HG03175 (cell line): ENCODE data around the gene HSPB2.
"Not testable (repeated sequence)": the region's sequence is repeated elsewhere in the genome, so short reads cannot be mapped to it uniquely, and the experiment has no call there.

ENCODE experiments used
- ATAC-seq: cut with Tn5 transposase; IDR thresholded peaks from one replicate; pipeline ENCODE4 v1.9.1; 2021; ENCODE audit warnings: mild to moderate bottlenecking, moderate library complexity; ENCODE audit not compliant: unreplicated experiment

The HSPB2 gene

DNA sequence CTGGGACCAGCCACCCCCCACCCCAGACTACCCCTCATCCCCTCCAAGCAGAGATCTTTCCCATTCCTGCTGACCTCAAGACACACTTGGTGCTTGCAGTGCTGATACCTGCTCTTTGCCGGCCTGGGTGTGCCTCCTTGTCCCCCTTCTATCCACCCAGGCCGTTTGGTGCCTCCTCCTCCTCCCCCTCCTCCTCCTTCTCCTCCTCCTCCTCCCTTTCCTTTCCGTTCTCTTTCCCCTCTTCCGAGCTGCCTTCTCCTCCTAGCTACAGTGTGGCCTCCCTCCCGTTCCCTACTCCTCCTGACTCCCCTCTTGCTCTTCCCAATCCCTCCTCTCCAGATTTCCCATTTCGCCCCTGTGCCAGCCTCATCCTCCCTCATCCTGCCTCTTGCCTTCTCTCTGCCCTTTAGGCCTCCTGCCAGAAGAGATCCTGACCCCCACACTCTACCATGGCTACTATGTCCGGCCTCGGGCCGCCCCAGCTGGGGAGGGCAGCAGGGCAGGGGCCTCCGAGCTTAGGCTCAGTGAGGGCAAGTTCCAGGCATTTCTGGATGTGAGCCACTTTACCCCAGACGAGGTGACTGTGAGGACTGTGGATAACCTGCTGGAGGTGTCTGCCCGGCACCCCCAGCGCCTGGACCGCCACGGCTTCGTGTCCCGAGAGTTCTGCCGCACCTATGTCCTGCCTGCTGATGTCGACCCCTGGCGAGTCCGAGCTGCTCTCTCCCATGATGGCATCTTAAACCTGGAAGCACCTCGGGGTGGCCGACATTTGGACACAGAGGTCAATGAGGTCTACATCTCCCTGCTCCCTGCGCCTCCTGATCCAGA, 712 bp downstream of the HSPB2 start:
- ATAC-seq: no peak

DNA sequence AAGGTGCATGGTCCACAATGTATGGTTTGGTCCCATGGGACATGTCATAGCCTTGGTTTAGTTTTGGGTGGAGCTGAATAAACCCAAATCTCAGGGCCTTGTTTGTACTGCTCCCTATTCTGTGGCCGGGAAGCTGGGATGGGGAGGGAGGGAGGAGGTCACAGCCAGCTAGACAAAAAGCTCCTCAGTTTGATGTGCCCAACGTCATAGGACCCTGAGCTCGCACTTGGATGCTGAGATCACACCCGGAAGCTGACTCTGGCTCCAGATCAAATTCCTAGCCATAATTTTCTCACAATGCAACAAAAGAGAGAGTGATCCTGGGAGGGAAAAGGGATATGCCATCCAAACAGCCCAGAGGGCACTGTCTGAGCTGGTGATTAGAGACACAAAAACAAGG, 1.5 kb downstream of the HSPB2 start:
- no peak for ATAC-seq

DNA sequence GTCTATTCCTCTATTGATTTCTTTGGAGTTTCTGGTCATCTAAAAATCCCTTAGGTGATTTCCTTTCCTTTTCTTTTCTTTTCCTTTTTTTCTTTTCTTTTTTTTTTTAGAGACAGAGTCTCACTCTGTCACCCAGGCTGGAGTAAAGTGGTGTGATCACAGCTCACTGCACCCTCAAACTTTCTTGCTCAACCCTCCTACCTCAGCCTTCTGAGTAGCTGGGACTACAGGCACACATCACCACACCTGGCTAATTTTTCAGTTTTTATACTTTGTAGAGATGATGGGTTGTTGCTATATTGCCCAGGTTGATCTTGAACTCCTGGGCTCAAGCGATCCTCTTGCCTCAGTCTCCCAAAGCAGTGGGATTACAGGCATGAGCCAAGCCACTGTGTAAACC, 4.2 kb downstream of the HSPB2 start:
- no peak for ATAC-seq

DNA sequence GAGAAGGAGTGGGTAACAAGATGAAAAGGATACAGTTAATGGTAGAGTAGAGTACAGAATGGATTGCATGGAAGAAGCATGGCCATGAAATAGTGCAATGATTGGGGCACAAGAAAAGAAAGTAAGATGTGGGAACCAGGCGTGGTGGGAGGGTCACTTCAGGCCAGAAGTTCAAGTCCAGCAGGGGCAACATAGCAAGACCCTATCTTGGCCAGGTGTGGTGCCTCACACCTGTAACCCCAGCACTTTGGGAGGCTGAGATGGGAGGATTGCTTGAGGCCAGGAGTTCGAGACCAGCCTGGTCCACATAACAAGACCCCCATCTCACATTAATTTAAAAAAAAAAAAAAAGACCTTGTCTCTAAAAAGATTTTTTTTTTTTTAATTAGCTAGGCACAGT, 4.8 kb downstream of the HSPB2 start:
- no peak for ATAC-seq

DNA sequence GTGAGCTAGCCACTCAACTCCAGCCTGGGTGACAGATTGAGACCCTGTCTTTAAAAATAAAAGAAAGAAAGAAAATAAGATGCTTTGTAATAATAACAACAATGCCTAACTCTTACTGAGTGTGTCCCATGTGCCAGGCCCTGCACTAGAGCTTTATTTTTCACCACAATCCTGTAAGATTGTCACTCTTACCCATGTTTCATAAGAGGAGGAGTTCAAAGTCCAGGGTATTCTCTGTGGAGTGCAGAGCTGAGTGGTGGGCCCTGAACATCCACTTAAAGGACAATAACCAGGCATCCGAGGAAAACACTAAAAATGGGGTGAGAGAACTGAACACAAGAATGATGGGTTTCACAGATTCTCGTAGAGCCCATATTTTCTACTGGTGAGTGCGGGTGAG, 5.3 kb downstream of the HSPB2 start:
- ATAC-seq: no peak

DNA sequence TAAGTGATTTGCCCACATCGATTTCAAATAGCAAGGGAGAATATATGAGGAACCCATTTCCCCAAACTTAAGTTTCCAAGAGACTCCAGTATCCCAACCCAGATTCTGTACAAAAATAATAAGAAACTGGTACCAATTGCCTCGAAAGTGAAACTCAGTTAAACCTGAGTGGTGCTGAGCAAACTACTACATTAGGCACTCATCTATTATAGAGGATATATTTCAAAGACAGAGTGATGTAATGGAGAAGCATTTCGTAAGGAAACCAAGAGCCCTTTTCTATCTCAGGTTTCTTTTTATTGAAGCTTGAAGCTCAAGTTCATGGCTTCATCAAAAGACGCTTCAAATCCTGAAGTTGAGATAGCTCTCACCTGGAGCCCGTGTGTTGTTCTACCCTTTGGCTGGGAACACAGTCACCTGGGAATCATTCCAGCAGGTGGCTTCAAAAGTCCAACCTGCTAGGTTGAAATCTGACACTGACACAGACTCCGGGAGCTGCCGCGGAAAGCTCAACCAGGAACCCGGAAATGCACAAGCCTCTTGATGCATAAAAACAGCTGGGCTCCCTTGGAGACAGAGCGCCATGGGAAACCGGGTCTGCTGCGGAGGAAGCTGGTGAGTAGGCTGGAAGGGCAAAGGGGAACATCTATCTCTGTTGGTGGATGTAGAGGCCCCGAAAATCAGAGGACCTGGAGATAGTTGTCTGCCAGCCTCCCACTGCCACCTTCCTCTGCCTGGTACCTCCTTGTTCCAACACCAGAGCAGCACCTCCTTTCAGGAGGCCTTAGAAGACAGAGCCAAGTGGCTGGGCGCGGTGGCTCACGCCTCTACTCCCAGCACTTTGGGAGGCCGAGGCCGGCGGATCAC, 6.1 kb downstream of the HSPB2 start, which contains the start of gene C11orf52:
Gene C11orf52, plus strand, starts transcription at position 524 of the 867 bp plus-strand sequence. Its CDS starts 60 bp downstream, at position 584.
- no peak for ATAC-seq

DNA sequence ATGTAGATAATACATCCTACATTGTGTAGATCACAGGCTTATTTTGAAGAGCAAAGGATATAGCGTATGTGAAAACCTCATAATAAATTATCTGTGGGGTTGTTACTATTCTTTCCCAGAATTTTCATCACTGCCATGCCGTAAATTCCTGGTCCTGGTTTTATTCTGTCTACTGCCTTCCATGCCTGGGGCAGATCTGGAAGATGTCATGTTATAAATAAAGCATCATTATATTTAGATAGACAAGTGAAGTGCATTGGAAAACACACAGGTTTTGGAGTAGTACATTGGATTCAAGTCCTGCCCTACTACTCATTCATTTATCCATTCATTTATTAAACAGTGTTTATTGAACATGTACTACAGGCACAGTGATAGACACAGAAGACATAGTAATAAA, 8.4 kb downstream of the HSPB2 start:
- ATAC-seq: no peak

DNA sequence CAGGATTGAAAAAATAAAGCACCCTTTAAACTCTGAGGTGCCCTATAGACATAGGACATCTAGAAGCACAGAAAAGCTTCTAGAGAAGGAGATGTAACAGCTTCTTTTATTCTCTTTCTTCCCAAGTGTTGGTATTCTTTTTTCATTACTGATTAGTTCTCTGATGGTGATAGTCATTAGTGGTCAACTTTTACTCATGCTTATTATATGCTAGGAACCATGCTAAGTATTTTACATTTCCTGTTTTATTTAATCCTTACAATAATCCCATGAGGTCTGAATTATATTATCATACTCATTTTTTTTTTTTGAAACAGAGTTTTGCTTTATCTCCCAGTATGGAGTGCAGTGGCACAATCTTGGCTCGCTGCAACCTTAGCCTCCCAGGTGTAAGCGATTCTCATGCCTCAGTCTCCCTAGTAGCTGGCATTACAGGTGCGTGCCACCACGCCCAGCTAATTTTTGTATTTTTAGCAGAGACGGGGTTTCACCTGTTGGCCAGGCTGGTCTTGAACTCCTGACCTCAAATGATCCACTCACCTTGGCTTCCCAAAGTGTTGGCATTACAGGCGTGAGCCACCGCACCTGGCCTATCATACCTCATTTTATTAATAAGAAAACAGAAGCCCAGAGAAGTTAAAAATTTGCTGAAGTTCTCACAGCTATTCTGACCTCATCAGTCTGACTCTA, 9.2 kb downstream of the HSPB2 start:
- no peak for ATAC-seq

DNA sequence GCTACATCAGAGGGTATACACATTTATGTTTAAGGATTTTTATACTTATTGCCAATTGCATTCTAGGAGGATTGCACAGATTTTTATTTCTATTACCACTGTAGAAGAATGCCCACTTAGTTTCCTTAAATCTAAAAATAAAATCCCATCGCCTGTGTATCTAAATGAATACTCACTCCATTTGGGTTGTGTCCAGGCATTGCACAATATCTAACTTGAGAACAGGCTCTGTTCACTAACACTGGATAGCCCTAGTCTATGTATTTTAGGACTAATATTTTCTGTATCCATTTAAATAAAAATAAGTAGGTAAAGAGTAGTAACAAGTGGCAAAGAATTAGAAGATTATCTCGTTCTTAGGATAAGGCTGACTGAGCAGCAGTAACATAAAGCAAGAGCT, 10.3 kb downstream of the HSPB2 start:
- no peak for ATAC-seq

DNA sequence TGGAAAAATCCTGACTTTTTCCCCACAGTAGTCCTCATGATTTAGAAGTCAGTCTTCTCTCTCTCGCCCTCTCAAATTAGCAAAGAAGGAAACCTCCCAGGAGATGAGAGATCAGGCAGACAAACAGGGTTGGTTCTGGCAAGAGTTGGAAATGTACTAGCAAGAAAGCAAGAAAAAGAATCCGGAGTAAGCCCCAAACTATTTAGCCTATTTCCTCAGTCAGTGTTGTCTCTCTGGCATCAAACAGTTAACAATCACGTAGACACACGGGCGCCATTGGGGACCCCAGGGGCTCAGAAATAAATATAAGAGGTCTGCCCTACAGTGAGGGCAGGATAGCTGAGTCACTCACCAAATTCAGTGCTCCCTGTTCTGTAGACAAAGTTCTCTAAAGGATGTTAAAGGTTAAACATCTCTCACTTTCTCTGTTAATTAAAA, 10.8 kb downstream of the HSPB2 start:
- no peak for ATAC-seq

DNA sequence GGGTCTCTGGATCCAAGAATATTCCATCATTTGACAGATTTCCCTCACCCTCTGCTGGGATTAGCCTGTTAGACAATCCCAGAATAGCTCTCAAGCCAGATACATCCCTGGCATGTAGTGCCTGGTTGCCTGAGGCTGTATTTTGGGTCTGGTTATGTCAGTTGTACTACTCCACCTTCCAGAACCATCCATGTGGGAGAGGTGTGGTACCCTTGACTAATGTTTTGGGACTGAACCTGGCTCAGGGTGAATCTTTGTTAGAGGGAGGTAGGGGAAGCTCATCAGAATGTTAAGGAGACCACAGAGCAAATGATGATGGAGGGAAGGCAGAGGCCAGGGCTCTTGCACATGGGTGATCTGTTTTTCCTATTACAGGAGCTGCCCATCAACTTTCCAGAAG, 11.4 kb downstream of the HSPB2 start:
- ATAC-seq: no peak

DNA sequence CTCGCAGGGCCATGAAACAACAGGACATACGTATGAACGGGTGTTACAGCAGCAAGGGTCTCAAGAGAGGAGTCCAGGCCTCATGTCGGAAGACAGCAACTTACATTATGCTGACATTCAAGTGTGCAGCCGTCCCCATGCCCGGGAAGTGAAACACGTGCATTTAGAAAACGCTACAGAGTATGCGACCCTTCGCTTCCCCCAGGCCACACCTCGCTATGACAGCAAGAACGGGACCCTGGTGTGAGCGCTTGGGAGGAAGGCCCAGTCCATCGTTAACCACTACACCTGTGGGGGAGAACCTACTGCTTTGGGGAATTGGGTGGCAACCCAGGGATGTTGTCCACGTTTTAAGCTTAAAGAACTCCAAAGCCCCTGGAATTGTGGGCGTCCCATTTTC, 13.4 kb downstream of the HSPB2 start:
- no peak for ATAC-seq

DNA sequence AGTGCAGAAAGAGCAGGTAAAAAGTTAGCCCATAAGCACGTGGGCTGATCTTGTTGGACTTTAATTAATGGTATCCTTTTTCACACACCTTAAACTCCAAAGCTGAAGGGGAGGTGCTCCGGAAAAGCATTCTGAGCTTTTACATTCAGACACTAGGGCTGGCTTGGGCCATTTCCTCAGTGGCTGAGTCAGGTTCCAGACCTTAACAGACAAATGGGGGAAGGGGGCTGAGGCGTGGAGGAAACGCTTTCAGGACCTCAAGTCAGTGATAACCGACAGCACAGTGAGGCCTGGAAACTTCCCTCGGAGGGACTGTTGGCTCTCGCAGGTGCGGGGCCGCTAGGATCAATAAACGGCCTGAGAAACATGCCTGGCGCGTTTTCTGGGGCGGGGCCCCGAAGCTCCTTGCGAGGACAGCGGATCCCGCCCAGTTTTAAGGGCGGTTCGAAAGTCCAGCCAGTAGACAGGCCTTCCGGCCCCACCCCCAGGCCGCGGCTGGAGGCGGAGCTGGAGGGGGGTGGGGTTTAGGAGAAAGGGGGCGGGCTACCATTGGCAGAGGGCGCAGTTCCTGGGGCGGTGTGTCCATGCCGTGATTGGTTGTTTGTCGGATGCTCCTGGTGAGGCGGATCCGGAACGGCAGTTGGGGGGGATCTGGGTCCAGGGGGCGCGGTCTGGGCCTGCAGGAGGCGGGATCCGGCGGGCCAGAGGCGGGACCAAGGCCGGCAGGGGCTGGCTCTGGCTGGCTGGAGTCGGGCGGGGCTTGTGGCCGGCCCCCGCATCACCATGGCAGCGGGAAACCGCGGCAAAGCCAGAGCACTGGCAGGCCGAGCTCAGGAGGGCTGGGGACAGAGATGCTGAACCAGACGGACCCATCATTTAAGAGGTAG, 14.2 kb downstream of the HSPB2 start:
- ATAC-seq: peak; percentile 92

DNA sequence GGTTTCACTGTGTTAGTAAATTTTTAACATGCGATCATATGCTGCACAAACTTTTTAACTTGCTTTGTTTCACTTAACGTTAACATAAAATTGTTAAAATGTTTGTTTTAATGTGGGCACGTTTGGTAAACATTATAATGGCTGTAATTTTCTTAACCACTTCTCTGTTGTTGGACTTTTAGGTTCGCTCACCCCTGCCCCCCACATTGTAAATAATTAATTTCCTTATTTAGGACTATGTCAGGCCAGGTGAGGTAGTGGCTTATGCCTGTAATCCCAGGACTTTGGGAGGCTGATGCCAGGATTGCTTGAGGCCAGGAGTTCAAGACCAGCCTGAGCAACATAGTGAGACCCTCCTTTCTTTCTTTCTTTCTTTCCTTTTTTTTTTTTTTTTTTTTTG, 17.9 kb downstream of the HSPB2 start:
- no peak for ATAC-seq

DNA sequence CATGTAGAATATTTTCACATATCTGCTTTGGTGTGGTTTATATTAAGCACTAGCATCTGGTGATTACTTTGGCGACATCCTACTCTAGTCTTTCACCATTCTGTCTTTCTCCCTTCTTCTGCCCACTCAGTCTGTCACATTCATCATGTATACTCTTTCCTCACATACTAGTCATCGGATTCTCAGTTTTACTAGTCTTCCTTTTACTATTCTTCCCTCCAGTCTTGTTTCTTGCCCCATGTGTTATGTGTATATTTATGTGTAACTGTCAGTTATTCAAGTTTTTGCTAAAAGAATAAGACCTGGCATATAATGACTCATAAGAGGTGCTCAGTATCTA, 20.0 kb downstream of the HSPB2 start:
- no peak for ATAC-seq

DNA sequence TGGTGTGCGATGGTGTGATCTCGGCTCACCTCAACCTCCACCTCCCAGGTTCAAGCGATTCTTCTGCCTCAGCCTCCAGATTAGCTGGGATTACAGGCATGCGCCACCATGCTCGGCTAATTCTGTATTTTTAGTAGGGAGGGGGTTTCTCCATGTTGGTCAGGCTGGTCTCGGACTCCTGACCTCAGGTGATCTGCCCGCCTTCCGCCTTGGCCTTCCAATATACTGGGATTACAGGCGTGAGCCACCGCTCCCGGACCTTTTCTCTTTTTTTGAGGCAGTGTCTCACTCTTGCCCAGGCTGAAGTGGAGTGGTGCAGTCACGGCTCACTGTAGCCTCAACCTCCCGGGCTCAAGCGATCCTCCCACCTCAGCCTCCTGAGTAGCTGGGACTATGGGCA, 20.6 kb downstream of the HSPB2 start:
- not testable (repeated sequence) for ATAC-seq

DNA sequence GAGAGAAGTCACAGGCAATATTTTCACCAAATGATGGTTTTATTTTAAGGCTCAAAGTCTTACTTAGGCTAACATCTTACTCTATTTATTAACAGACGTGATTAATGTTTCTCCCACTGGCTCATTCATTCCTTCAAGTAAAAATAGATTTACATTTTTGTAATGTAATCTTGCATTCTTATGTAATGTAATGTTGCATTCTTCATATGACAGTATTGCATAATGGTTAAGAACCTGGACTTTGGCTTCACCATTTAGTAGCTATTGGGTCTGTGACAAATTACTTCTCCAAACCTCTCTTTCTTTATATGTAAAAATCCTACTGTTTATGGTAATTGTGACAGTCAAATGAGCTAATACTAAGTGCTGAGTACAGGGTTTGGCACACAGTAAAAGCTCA, 21.3 kb downstream of the HSPB2 start:
- ATAC-seq: no peak

DNA sequence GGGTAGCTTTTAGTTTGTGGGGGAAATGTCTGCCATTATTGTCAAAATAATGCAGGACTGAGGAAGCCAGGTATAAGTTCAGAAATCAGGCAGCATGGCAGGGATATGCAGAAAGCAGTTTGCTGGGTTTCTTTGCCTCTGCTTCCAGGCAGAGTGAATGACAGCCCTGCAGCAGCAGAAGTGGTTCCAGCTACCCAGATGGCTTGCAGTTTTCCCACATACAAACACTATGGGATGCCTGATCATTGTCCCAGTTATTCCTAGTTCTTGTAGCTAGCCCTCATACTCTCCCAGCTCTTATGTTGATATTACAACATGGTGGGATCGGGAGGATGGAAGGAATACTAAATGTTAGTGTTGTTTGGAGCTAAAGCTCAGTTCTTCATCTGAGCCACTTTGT, 21.8 kb downstream of the HSPB2 start:
- no peak for ATAC-seq

DNA sequence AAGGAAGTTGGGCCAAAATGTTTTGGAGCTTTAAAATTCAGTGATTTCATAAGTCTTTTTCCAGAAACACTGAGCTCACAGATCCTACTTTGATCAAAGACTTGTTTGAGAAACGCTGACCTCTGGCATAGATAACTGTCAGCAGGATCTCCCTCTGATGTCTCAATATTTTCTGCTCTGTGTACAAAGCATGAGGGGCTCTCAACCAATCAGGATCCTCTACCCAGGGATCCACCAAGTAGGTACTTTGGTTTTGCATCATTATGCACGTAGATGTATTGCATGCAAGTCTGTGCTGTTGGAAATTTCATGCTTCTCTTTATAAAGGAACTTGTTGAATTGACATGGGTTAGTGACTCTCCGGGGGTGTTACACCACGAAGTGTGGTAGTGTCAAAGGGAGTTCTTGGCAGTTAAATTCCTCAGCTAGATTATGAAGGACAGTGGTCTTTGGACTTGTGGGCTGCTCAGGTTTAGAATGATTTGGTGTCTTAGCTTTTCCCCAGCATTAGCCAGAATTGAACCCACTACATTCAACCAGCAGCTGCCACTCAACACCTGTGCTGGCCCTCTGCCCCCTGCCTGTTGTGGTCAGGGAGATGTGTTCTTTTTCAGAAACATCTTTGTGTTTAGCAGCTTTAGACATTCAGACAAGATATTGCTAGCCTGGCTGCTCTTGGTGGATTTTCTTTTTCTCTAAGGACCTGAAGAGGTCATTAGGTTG, 22.9 kb downstream of the HSPB2 start:
- no peak for ATAC-seq

DNA sequence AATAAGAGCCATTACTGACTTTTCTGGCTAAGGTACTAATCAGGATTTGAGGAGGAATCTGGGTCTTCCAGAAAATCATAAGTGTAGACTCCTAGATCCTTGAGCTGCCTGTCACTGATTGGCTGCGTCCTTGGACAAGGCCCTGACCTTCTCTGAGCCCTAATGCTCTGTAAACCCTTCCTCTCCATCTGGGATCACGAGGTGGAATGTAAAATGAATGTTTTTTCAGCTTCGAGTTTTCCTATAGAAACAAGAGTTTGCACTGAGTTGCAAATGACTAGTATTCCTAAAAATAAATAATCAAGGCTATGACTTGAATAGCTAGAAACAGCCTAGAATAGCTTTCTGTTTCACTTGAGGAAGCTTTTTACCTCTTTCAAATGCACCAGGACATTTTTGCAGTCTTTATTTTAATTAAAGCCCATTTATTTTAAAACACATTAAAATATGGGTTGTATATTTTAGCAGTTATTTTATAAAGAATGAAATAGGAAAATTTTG, 23.6 kb downstream of the HSPB2 start:
- no peak for ATAC-seq
